Measurements from ENCODE around the gene SLC2A2.

Gene SLC2A2

DNA sequence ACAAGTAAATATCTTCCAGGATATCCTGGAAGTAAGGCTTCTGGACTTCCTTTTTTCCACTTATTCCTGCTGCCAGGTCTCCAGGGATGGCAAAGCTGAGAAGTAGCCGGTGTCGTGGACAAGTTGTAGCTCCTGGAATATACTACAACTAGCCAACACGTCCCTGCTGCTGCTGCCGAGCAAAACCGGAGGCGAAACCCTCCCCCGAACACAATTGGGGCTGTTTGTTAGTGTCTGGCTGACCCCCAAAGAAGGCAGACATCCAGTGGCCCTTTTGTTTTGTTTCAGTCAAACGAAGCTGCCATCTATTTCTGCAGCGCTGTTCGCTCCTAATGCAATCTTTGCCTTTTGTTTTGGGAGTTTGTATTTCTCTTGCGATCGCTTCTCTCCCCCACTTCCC, 72.8 kb downstream of the SLC2A2 start:
- Mint-ChIP-seq H3K4me1 (no peaks in the 10 kb centered on the region), H3K9me3 (no peaks in the 10 kb centered on the region), H3K27ac (no peak overlapping the region), H3K4me3 (no peak overlapping the region), H3K27me3 (peaks cover 10 to 15% of the 10 kb centered on the region in 2 donors), H3K36me3 (no peaks in the 10 kb centered on the region)
- DNase-seq (no peak), ATAC-seq (replicated peaks) (no peak)

DNA sequence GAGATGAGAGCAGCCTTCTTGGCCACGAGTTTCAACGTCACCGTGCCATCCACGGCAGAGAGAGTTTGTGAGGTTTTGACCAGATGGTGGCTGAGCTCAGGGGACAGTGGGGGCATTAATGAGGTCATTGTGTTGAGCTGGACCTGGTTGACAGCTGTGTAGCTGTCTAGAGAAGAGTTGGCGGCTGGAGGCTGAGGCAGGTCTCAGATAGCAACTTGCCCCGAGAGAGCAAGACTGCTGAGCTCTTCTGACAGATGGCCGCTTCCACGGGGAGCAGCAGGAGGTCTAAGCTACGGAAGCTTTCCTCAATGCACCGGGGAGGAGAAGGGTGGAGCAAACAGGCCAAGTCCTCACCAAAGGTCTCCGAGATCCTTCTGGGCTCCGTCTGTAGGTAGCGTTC, 73.3 kb downstream of the SLC2A2 start:
- DNase-seq (no peak), ATAC-seq (replicated peaks) (no peak)
- Mint-ChIP-seq H3K36me3 (no peaks in the 10 kb centered on the region), H3K27ac (no peak overlapping the region), H3K9me3 (no peaks in the 10 kb centered on the region), H3K27me3 (peaks cover 10 to 18% of the 10 kb centered on the region in 2 donors), H3K4me1 (no peaks in the 10 kb centered on the region), H3K4me3 (no peak overlapping the region)

DNA sequence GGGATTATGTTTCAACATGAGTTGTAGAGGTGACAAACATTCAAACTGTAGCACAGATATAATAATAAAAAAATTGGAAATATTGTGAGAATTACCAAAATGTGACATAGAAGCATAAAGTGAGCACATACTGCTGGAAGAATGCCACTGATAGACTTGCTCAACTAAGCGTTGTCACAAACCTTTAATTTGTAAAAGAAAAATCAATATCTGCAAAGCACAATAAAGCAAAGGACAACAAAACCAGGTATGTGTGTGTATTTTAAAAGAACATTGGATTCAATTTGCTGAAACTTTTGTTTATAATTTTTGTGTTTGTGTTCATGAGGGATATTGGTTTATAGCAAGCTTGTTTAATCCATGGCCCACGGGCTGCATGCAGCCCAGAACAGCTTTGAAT, 77.3 kb downstream of the SLC2A2 start:
- H3K4me3 Mint-ChIP-seq, result no peak overlapping the region
- no peak for ATAC-seq (replicated peaks)

DNA sequence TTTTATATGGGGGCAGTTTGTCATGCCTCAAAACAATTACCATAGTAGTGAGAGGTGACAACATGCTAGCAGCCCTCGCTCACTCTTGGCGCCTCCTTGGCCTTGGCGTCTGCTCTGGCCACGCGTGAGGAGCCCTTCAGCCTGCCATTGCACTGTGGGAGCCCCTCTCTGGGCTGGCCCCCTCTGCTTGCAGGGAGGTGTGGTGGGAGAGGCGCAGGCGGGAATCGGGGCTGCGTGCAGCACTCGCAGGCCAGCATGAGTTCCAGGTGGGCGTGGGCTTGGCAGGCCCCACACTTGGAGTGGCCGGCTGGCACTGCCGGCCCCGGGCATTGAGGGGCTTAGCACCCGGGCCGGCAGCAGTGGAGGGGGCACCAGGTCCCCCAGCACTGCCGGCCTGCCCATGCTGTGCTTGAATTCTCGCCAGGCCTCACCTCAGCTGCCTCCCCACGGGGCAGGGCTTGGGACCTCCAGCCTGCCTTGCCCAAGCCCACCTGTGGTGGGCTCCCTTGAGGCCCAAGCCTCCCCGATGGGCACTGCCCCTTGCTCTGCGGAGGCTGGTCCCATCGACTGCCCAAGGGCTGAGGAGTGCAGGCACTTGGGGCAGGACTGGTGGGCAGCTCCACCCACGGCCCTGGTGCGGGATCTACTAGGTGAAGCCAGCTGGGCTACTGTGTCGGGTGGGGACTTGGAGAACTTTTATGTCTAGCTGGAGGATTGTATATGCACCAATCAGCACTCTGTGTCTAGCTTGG, 79.3 kb downstream of the SLC2A2 start:
- no peak overlapping the region for H3K27ac Mint-ChIP-seq
- DNase-seq (no peak), ATAC-seq (replicated peaks) (no peak)
- peaks cover 0 to 5% of the 10 kb centered on the region in 2 donors for H3K9me3 Mint-ChIP-seq
- peaks cover 14 to 16% of the 10 kb centered on the region in 2 donors for H3K27me3 Mint-ChIP-seq
- H3K36me3 Mint-ChIP-seq, result no peaks in the 10 kb centered on the region
- no peak overlapping the region for H3K4me3 Mint-ChIP-seq
- no peaks in the 10 kb centered on the region for H3K4me1 Mint-ChIP-seq

More for the DNA sequence above, 77.3 kb downstream of the SLC2A2 start:
- Mint-ChIP-seq H3K27me3 (peaks cover 12 to 15% of the 10 kb centered on the region in 2 donors), H3K36me3 (no peaks in the 10 kb centered on the region), H3K9me3 (no peaks in the 10 kb centered on the region), H3K27ac (no peak overlapping the region), H3K4me1 (no peaks in the 10 kb centered on the region)
- DNase-seq, result no peak

All from stimulated activated naive B cell treated with anti-CD40 and anti-IgM and Interleukin-4, amounts not matched to agents 10 μg/mL and 1 μg/mL and 100 μg/mL, for 72 hours (primary cell).